HUES64 (cell line): Measurements from ENCODE around the gene RALA. TPM values are rescaled to one million over a fixed set of nuclear protein-coding genes. Genes with fewer than 3 reads are reported as not detected.

ENCODE experiments used
- H3K27ac ChIP-seq: 2 replicates; pipeline ENCODE4 v1.7.0; 2013; ENCODE audit warnings: low read depth, low read length, inconsistent platforms
- H3K27me3 ChIP-seq: 2 replicates; pipeline ENCODE4 v1.6.1; 2013; ENCODE audit warnings: mild to moderate bottlenecking, low read length; ENCODE audit not compliant: insufficient read depth
- H3K36me3 ChIP-seq: 2 replicates; pipeline ENCODE4 v1.6.1; 2013; ENCODE audit warnings: mild to moderate bottlenecking, low read length; ENCODE audit not compliant: insufficient read depth
- H3K4me1 ChIP-seq: 2 replicates; pipeline ENCODE4 v1.6.1; 2013; ENCODE audit warnings: mild to moderate bottlenecking, low read length, moderate library complexity; ENCODE audit not compliant: insufficient read depth
- H3K4me3 ChIP-seq: 2 replicates; pipeline ENCODE4 v1.5.1; 2013; ENCODE audit warnings: mild to moderate bottlenecking, low read length, moderate library complexity
- H3K9ac ChIP-seq: 2 replicates; pipeline ENCODE4 v1.6.1; 2013; ENCODE audit warnings: mild to moderate bottlenecking, low read depth, low read length
- H3K9me3 ChIP-seq: 2 replicates; pipeline ENCODE4 v1.6.1; 2013; ENCODE audit warnings: low read depth, low read length; ENCODE audit not compliant: insufficient read depth
- WGBS: fragments of 150-250, 120-280 bp; methylation state at CpG from one replicate; pipeline ENCODE4 v1.1.7; 2013; ENCODE audit warnings: missing lambda C conversion rate; 5-methylcytosine and 5-hydroxymethylcytosine counted together
- polyA plus RNA-seq, 2 experiments: library from polyadenylated mRNA; stranded (reverse); fragments of 50-300 nt; gene quantifications; one replicate each; pipeline ENCODE4 v1.2.3, GENCODE V29; 2013

RALA gene, protein sequence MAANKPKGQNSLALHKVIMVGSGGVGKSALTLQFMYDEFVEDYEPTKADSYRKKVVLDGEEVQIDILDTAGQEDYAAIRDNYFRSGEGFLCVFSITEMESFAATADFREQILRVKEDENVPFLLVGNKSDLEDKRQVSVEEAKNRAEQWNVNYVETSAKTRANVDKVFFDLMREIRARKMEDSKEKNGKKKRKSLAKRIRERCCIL
- 53.2 TPM for polyA plus RNA-seq (2013, experiment 1 of 2)
- 53.0 TPM for polyA plus RNA-seq (2013, experiment 2 of 2)

DNA sequence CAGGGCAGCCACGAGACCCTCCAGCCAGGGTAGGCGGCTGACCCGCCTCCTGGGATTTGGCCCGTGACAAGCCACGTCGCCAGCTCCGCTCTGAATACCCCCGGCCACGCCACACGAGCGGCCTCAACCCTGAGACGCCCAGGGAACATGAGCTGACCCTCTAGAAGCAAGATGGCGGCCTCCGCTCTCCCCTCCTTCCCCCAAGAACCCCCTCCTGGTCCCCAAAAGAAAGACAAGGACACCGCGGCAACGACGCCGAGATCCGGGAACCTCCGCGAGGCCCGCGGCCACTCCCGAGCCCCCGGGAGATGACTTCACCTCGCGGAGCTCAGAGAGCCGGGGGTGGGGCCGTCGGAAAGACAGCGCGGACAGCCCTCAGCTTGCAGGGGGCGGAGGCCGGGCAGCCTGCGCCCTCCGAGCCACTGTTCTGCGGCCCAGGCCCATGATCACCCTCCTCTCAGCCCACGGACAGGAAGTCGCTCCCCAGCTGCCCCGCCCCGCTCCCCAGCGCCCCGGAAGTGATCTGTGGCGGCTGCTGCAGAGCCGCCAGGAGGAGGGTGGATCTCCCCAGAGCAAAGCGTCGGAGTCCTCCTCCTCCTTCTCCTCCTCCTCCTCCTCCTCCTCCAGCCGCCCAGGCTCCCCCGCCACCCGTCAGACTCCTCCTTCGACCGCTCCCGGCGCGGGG is at the start of gene RALA:
Gene RALA (plus strand): TSS at position 526 of the 685 bp plus-strand sequence. CDS start 63,096 bp downstream, outside the sequence.
- Histone ChIP-seq H3K9me3 (no peaks in the 10 kb centered on the region), H3K27me3 (no peaks in the 10 kb centered on the region), H3K27ac (peak within 1 kb of the TSS; percentile 95), H3K4me1 (peaks cover 38% of the 10 kb centered on the region), H3K36me3 (no peaks in the 10 kb centered on the region), H3K4me3 (peak within 1 kb of the TSS; percentile 95), H3K9ac (peak within 1 kb of the TSS; percentile 97)
- under 1% methylated on average over 56 of the region's 56 CpGs for WGBS

DNA sequence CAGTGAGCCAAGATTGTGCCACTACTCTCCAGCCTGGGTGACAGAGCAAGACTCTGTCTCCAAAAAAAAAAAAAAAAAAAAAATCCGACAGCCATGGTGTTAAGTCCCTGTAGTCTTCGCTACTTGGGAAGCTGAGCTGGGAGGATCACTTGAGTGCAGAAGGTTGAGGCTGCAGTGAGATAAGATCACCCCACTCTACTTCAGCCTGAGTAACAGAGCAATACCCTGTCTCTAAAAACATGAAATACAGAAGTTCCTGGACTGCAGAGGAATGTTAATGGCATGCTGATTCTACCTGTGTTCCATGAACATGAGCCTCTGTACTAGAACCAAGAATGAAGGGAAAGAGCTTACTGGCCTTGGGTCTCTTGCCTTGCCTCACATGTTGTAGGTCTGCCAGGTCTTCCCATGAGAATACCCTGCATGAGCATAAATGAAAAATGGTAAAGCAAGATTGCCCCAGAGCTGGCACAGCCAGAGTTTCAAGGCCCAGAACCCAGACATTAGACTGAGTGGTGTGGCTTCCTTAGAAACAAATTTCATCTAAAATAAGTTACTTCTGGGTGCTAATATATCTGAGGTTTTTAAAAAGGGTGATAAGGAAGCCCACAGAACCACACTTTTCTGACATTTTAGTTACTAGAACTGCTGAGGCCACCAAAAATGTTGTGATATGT is 48.6 kb upstream of the RALA start:
- Histone ChIP-seq H3K4me1 (no peaks in the 10 kb centered on the region), H3K36me3 (peaks cover 58% of the 10 kb centered on the region), H3K27me3 (no peaks in the 10 kb centered on the region), H3K9ac (no peak overlapping the region), H3K4me3 (no peak overlapping the region), H3K9me3 (peaks cover 7% of the 10 kb centered on the region), H3K27ac (no peak overlapping the region)
- WGBS = 83% methylated on average over 2 of the region's 2 CpGs

DNA sequence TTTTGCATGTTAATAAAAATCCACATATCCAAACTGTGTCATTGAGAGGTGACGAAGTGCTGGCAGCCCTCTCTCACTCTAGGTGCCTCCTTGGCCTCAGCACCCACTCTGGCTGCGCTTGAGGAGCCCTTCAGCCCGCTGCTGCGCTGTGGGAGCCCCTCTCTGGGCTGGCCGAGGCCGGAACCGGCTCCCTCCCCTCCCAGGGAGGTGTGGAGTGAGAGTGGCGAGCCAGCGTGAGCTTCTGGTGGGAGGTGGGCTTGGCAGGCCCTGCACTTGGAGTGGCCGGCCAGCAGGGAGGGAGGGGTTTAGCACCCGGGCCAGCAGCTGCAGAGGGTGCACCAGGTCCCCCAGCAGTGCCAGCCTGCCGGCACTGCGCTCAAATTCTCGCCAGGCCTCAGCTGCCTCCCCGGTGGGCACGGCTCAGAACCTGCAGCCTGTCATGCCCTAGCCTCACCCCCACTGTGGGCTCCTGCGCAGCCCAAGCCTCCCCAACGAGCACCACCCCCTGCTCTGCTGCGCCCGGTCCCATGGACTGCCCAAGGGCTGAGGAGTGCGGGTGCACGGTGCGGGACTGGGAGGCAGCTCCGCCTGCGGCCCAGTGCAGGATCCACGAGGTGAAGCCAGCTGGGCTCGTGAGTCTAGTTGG is 46.0 kb upstream of the RALA start:
- 95% methylated on average over 27 of the region's 27 CpGs for whole genome bisulfite sequencing
- no peaks in the 10 kb centered on the region for H3K4me1 ChIP-seq
- no peak overlapping the region for H3K4me3 ChIP-seq
- H3K9me3 ChIP-seq = peaks cover 7% of the 10 kb centered on the region
- no peaks in the 10 kb centered on the region for H3K27me3 ChIP-seq
- peaks cover 32% of the 10 kb centered on the region for H3K36me3 ChIP-seq
- no peak overlapping the region for H3K9ac ChIP-seq
- H3K27ac ChIP-seq = no peak overlapping the region

DNA sequence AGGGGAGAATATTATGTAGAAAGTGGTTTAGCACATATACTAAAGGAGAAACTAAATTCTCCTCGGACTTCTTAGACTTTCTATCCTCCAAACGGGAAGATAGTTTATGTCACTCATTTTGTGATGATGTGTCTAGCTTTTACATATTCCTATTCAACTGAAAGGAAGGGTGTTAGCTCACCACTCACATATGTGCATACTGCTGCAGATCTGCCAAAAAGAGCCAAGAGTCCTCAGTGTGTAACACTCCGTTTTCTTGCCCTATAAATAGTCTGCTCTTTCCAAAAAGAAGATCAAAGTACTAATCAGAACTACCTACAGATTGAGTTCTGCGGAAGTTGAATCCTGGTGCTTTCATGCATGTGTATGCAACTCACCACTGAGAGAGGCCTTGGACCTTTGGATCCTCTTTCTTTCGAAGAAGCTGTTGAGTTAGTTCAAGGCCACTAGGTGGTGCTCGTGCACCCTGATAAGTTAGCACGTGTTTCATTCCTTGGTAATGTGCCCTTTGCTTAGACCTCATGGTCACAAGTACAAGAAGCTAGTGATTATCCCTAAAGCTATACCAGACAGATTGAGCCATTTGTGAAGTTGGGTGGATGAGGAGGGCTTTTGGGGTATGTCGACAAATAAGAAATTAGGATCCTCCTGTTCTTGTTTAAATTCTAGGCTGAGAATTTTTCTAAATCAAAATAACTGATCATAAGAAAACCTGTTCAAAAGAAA is 43.1 kb upstream of the RALA start:
- Histone ChIP-seq H3K4me3 (no peak overlapping the region), H3K9ac (no peak overlapping the region), H3K9me3 (peaks cover 7% of the 10 kb centered on the region), H3K27ac (no peak overlapping the region), H3K36me3 (peaks cover 14% of the 10 kb centered on the region), H3K27me3 (no peaks in the 10 kb centered on the region), H3K4me1 (peaks cover 16% of the 10 kb centered on the region)
- 9% methylated on average over 5 of the region's 8 CpGs for WGBS

DNA sequence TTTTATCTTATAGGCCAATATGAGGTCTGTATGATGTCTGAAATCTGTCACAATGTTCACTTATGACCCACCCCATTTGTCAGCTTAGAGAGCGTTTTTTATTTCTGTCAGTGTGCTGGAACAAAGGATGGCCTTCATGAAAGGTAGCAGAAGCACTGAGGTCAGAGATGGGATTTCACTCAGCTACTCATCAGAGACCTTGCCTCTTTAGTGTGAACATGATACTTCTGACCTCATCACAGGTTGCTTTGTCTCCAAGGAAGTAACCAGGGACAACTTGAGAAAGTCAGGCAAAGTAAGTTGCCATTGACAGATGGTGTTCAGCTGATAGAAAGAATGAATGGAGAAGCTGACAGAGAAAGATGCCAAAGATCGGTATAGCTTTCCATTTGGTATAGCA is 40.8 kb upstream of the RALA start:
- Histone ChIP-seq H3K36me3 (no peaks in the 10 kb centered on the region), H3K4me1 (peaks cover 16% of the 10 kb centered on the region), H3K9me3 (no peaks in the 10 kb centered on the region), H3K27me3 (no peaks in the 10 kb centered on the region), H3K4me3 (no peak overlapping the region), H3K9ac (no peak overlapping the region), H3K27ac (no peak overlapping the region)
- 94% methylated on average over 1 of the region's 2 CpGs for WGBS

DNA sequence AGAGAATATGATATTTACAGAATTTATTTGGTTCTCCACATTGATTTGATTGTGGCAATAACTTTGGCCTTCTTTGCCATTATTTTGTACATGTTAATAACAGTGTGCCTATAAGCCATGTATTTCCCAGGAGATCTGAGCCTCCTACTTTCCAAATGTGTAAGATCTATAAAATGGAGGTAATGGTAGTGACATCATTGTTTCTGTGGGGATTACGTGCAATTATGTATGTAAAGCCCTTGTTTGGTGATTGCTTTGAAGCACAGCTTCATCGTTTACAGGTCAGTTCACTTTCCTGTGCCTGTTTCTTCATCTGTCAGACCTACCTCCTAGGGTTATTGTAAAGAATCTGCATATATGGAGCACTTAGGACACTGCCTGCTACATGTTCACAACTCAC is 39.8 kb upstream of the RALA start:
- 43% methylated on average over 2 of the region's 2 CpGs for WGBS
- Histone ChIP-seq H3K27ac (no peak overlapping the region), H3K9me3 (no peaks in the 10 kb centered on the region), H3K36me3 (no peaks in the 10 kb centered on the region), H3K9ac (no peak overlapping the region), H3K4me3 (no peak overlapping the region), H3K4me1 (peaks cover 16% of the 10 kb centered on the region), H3K27me3 (no peaks in the 10 kb centered on the region)

DNA sequence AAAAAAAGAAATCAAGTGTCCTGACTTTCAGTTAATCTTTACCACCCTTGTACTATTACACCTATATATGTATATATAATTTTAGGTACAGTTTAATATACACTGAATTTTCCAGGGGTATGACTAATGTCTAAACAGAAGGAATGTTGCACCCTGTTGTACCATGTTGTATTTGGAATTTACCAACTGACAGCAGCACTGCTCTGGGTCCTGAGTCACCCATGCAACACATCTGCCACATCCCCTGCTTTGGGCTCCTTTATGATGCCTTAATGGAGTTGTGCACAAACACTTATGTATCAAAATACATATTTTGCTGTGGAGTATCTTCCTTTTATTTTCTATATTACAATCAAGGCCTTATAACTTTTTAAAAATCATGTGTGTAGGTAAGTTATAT is 36.0 kb upstream of the RALA start:
- Histone ChIP-seq H3K27ac (no peak overlapping the region), H3K9me3 (no peaks in the 10 kb centered on the region), H3K4me1 (peaks cover 30% of the 10 kb centered on the region), H3K36me3 (no peaks in the 10 kb centered on the region), H3K4me3 (no peak overlapping the region), H3K27me3 (no peaks in the 10 kb centered on the region), H3K9ac (no peak overlapping the region)

DNA sequence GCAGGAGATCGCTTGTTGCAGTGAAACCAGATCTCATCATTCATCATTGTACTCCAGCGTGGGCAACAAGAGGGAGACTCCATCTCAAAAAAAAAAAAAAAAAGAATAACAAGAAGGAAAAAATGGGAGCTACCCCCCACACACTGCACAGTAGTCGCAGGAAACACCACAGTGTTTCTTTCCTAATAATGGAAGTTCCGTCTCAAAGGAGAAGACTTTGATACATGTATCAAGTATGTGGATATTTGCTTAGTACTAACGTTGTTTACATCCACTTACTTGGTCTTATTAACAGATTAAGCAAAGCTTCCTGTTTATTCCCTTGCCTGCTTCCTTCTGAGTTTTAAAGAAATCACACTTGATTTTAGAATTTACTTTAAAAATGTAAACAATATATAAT is 35.0 kb upstream of the RALA start:
- WGBS = 90% methylated on average over 3 of the region's 5 CpGs
- H3K36me3 ChIP-seq = no peaks in the 10 kb centered on the region
- H3K27ac ChIP-seq = no peak overlapping the region
- H3K9ac ChIP-seq = no peak overlapping the region
- no peak overlapping the region for H3K4me3 ChIP-seq
- no peaks in the 10 kb centered on the region for H3K27me3 ChIP-seq
- peaks cover 25% of the 10 kb centered on the region for H3K4me1 ChIP-seq
- no peaks in the 10 kb centered on the region for H3K9me3 ChIP-seq

DNA sequence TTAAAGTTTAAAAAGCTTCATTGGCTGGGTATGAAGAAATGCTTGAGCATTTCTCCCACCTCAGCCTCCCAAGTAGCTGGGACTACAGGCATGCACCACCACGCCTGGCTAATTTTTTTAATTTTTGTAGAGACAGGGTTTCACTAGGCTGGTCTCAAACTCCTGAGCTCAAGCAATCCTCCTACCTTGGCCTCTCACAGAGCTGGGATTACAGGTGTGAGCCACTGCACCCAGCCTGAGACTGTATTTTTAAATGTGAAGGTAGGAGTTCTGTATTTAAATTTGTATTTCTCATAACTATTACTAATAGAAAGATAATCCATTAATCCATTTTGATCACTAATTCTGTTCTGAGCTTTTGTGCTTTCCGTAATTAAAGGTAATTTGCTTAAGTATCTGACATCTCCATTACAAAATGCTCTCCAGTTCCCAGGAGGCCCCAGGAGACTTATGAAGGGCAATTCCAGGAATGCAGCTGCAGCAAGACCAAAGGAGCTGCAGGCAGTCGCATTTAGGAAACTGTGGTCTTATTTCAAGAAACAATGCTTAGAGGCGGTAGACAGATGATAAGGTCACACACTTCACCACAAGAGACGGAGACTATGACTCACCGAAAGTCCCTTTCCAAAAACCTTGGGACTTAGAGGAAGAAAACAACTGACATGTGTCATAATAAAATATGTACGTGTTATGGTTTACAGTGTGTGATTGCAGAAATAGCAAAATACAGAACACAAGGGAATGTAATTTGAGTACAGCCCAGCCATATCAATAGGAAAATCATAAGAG is 33.9 kb upstream of the RALA start:
- 44% methylated on average over 6 of the region's 7 CpGs for WGBS
- Histone ChIP-seq H3K27me3 (no peaks in the 10 kb centered on the region), H3K9ac (no peak overlapping the region), H3K9me3 (no peaks in the 10 kb centered on the region), H3K36me3 (no peaks in the 10 kb centered on the region), H3K4me3 (no peak overlapping the region; the same call in 1 of the 2 replicates), H3K4me1 (peaks cover 14% of the 10 kb centered on the region), H3K27ac (peak overlapping the region; percentile 79)

DNA sequence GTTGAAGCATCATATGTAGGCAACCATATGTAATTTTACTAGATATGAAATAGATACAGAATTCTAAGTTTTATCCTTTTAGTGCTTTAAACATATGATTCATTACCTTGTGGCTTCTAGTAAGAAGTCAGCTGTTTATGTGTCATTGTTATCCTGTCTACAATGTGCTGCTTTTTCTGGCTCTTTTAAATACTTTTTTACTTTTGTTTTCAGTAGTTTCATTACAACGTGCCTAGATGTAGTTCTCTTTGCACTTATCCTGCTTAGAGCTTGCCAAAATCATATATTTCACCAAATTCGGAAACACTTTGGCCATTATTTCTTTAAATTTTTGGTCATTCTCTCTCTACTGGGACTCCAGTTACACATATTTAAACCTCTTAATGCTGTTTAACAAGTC is 30.8 kb upstream of the RALA start:
- WGBS = 72% methylated on average over 2 of the region's 2 CpGs
- Histone ChIP-seq H3K4me1 (peaks cover 14% of the 10 kb centered on the region), H3K36me3 (no peaks in the 10 kb centered on the region), H3K4me3 (no peak overlapping the region), H3K9ac (no peak overlapping the region), H3K27ac (no peak overlapping the region), H3K9me3 (no peaks in the 10 kb centered on the region), H3K27me3 (no peaks in the 10 kb centered on the region)
